ENCODE measurements around the gene CXCR2. TPM values are rescaled to one million over a fixed set of nuclear protein-coding genes. Genes with fewer than 3 reads are reported as not detected.

Gene CXCR2
- total RNA-seq, result not detected in 2 replicates

GRCh38 chr2:218125626-218126080 is at the start of gene CXCR2:
Gene CXCR2, plus strand, starts transcription at chr2:218126028. Its CDS starts 8,774 bp downstream, at chr2:218134802.

GRCh38 chr2:218166791-218167190 is 41.0 kb downstream of the CXCR2 start, which contains the start of gene CXCR1:
Gene CXCR1, minus strand, starts transcription at chr2:218166962. Its CDS starts 1,751 bp downstream, at chr2:218165211.

Other genes with a start within 250 kb of the CXCR2 start
- gene TNS1, start 123.0 kb upstream of the CXCR2 start, total RNA-seq, result 37.3 and 74.4 TPM in 2 replicates
- not detected in 2 replicates for gene RUFY4, start 56.8 kb upstream of the CXCR2 start, total RNA-seq
- not detected in 2 replicates for gene CXCR1, start 40.9 kb downstream of the CXCR2 start, total RNA-seq
- 269 and 279 TPM in 2 replicates for gene ARPC2, start 91.2 kb downstream of the CXCR2 start, total RNA-seq
- gene GPBAR1, start 135.0 kb downstream of the CXCR2 start, total RNA-seq, result 0.14 and 0.37 TPM in 2 replicates
- 133 and 156 TPM in 2 replicates for gene AAMP, start 144.1 kb downstream of the CXCR2 start, total RNA-seq
- 27.6 and 28.9 TPM in 2 replicates for gene PNKD, start 144.5 kb downstream of the CXCR2 start, total RNA-seq
- gene TMBIM1, start 166.5 kb downstream of the CXCR2 start, total RNA-seq, result 144 and 208 TPM in 2 replicates
- 0.14 TPM in 1 of 2 replicates, not detected in the other for gene CATIP, start 230.8 kb downstream of the CXCR2 start, total RNA-seq

All from smooth muscle cell of bladder (primary cell).